Measurements from ENCODE around the gene RCN1. TPM values are rescaled to one million over a fixed set of nuclear protein-coding genes. Genes with fewer than 3 reads are reported as not detected.

RCN1 gene
- total and polyA plus RNA-seq, 2 of the 8 experiments (the other 6 are each of a cell fraction or from before 2014, with no cell fraction given) = 45.1 to 123 TPM

GRCh38 chr11:32081901-32082300 is 9.0 kb upstream of the RCN1 start (continued):
- TF ChIP-seq EP300 (IDR thresholded peaks at IDR 0.05; ENCODE audit: borderline replicate concordance in 1 of 2, low read depth in 2 of 2, low read length in 2 of 2) = no peak
- TF ChIP-seq FOSL1 (IDR thresholded peaks at IDR 0.05; ENCODE audit: insufficient read depth, low read depth, low read length) = no peak
- TF ChIP-seq RFX5 (IDR thresholded peaks at IDR 0.05; ENCODE audit: borderline replicate concordance, low read depth, low read length) = no peak
- no peak for TF ChIP-seq CHD7 (IDR thresholded peaks at IDR 0.05; ENCODE audit: insufficient replicate concordance, low read length)

Data from H1 (cell line).